ENCODE data around the gene CUL9.

The CUL9 gene

DNA sequence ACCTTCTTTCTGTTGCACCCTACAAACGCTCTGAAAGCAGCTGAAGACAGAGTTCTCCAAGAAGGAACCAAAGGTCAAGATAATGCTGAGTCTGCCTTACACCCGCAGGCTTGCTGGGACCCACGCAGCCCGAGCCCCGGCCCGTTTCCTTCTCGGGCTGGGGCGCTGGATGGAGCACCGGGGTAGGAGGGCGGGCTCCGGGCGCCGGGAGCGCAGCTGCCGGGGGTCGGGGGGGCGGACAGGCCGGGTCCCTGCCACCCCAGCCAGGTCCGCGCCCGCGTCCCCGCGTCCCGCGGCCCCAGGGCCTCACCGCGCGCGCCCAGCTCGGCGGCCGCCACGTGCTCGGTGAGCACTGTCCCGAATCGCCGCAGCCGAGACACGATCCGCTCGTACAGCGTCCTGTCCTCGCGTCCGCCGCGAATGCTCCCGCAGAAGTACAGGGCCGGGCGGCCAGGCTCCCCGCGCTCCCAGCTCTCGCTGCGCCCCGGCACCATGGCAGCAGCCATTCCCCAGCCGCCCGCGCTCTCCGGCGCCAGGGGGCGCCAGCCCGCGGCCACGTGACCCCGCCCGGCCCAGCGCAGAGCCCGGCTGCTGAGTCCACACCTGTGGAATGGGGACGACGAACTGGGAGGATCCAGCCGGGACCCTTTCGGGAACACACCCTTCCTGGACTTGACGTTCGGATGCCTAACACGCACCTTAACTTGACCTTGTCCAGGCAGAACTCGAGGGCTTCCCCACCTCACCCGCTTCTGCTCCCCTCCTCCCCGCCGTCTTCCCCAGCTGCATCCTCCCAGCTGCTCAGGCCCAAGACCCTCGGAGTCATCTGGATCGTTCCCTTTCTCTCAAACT is 47.2 kb downstream of the CUL9 start, which contains the start of gene DNPH1:
TSS of gene DNPH1 (minus strand) at position 531 of the 852 bp plus-strand sequence. CDS start at position 506, 25 bp downstream.
- DNase-seq (ENCODE audit: low read depth, low spot score): no peak

GRCh38 chr6:43229803-43230620 is 48.0 kb downstream of the CUL9 start:
- DNase-seq (ENCODE audit: low read depth, low spot score): no peak

DNA sequence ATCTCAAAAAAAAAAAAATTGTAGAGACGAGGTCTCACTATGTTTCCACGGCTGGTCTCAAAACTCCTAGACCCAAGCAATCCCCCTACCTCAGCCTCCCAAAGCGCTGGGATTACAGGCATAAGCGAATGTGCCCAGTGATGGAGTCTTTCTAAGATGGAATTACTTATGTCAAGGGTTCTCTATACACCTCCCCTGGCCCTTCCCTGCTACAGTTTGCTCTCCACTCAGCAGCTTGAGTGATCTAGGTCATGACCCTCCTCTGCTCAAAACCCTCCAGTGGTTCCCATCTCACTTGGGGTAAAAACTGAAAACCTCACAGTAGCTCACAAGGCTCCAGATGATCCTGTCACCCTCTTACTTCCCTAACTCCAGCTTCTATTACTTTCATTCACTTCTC is 49.1 kb downstream of the CUL9 start:
- no peak for DNase-seq (ENCODE audit: low read depth, low spot score)

DNA sequence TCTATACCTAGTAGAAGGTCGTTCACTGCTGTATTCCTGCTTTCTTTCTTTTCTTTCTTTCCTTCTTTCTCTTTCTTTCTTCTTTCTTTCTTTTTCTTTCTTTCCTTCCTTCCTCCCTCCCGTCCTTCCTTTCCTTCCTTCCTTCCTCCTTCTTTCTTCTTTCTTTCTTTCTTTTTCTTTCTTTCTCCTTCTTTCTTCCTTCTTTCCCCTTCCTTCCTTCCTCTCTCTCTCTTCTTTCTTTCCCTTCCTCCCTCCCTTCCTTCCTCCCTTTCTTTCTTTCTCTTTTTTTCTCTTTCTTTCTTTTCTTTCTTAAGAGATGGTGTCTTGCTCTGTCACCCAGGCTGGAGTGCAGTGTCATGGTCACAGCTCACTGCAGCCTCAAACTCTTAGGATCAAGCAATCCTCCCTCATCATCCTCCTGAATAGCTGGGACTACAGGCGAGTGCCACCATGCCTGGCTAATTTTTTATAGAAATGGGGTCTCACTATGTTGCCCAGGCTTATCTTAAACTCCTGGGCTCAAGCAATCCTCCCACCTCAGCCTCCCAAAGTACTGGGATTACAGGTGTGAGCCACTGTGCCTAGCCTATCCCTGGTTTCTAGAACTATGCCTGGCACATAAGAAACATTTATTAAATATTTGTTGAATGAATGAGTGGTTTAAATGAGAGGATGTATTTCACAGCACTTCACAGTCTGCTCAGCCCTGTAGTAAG is 49.9 kb downstream of the CUL9 start:
- DNase-seq (ENCODE audit: low read depth, low spot score): no peak

- DNase-seq (ENCODE audit: low read depth, low spot score): no peak
Observed at GRCh38 chr6:43235841-43236240, 53.8 kb downstream of the CUL9 start.

DNA sequence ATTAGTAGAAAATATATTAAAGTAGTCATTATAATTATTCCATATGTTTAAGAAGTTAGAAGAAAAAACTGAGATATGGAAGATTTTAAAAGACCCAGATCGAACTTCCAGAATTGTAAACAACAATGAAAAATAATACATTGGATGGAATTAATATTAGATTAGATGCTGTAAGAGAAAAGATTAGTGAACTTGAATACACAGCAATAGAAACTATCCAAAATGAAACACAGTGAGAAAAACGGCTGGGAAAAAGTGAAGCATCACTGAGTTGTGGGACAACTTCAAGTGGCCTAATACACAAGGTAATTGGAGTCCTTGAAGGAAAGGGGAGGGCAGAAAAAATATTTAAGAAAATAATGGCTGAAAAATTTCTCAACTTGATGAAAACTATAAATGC is 57.1 kb downstream of the CUL9 start:
- no peak for DNase-seq (ENCODE audit: low read depth, low spot score)

DNA sequence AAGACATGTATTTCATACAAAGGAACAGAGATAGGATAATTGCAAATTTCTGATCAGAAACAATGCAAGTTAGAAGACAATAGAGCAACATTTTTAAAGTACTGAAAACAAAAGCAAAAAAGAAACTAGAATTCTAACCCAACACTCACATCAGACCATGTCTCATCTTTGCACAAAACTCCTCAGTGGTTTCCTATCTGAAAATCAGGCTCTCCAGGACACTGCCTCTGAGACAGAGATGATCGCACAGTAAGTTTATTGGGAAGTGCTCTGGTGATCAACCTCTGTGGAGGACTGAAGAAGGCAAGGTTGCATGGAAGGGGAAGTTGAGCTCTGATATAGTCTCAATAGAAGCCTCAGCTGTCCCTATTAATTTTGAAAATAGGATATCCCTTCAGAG is 59.0 kb downstream of the CUL9 start:
- DNase-seq (ENCODE audit: low read depth, low spot score): no peak

- no peak for DNase-seq (ENCODE audit: low read depth, low spot score)
Observed at GRCh38 chr6:43241446-43241845, 59.5 kb downstream of the CUL9 start.

DNA sequence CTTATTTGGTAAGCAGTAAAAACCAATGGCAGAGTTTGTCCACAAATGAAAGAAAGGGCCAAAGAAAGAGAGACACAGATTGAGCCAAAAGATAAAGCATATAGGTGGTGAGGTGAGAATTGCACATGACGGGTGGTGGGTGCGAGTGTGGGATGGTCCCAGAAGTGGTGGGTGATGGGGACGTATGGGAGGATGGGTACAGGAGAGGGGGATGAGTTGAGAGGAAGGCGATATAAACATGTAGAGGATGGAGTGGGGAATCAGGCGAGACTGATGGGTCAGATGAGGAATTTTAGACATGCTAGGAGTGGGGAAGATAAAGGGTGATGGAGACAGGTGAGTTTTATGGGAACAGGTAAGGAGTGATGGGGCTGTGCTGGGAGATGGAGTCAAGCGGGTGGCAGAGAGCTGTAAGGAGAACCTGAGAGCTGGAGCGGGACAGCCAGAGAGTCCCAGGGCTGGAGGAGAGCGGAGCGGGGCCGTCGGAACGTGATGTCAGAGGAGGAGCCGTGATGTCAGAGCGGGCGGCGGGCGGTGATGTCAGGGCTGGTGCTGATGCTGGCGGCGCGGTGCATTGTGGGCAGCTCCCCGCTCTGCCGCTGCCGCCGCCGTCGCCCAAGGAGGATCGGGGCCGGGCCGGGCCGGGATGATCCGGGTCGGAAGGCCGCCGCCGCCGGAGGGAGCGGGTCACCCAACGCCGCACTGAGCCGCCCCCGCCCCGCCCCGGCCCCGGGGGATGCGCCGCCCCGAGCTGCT is 61.1 kb downstream of the CUL9 start, which contains the start of gene TTBK1:
TSS of gene TTBK1 (plus strand) at position 574 of the 756 bp plus-strand sequence. CDS start 3,180 bp downstream, outside the sequence.
- DNase-seq (ENCODE audit: low read depth, low spot score): no peak

DNA sequence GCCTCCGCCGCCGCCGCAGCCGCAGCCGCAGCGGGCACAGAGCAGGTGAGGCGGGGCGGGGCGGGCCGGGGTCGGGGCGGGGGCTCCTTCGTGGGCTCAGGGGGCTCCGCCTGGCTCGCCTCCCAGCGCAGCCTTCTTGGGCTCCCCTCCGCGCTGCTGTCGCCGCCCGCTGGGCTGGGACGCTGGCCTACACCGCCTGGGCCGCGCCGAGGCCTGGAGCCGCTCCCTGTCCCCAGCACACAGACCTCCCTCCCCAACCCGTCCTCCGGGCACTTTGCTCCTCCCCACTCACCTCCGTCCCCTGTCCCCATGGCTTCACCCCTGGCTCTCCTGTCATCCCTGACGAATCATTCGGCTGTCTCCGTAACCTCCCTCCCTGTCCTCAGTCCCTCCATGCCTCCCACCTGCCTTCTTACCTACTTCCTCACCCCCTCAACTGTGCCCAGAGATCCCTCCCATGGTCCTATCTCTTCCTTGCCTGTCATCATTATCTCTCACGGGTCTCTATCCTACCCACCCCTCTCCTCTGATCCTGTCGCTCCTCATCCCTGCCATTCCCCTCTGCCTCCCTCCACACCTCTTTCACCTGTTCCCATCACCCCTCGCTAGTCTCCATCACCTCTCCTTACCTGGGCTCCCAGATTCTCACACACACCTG is 61.8 kb downstream of the CUL9 start:
- DNase-seq (ENCODE audit: low read depth, low spot score): no peak

GRCh38 chr6:43246301-43247113 is 64.5 kb downstream of the CUL9 start:
- no peak for DNase-seq (ENCODE audit: low read depth, low spot score)

- no peak for DNase-seq (ENCODE audit: low read depth, low spot score)
Observed at GRCh38 chr6:43247114-43247999, 65.4 kb downstream of the CUL9 start.

DNA sequence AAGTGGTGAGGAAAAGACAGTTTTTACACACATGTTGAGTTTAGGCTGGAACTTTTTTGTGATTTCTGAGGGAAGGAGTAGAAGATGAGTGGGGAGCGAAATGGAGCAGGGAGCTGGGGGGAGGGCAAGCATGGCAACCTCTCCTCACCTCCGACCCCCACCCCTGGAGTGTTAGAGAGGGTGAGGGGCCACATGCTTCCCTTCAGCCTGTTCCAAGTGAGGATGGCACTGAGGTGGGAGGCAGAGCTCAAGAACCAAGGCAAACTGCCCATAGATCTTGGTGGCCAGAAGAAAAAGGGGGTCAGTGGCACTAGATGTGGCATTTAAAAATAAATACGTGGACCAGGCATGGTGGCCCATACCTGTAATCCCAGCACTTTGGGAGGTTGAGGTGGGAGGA is 66.1 kb downstream of the CUL9 start:
- DNase-seq (ENCODE audit: low read depth, low spot score): no peak

DNA sequence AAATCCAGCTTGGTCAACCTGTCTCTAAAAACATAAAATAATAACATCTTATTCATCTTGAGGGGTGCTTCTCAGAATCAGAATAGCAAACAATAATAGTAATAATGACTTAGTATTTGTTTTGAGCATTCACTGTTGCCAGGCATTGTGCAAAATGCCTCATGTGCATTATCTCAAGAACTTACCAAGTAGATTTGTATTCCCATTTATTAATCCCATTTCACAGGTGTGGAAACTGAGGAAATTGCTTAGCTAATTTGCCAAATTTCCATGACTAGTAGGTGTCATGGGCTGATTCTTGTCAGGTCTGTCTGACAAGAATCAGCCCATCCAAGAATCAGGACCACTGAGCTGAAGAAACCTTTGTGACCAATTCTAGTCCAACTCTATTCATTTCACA is 66.8 kb downstream of the CUL9 start:
- DNase-seq (ENCODE audit: low read depth, low spot score): no peak

- no peak for DNase-seq (ENCODE audit: low read depth, low spot score)
Observed at GRCh38 chr6:43250992-43251373, 69.0 kb downstream of the CUL9 start.

DNA sequence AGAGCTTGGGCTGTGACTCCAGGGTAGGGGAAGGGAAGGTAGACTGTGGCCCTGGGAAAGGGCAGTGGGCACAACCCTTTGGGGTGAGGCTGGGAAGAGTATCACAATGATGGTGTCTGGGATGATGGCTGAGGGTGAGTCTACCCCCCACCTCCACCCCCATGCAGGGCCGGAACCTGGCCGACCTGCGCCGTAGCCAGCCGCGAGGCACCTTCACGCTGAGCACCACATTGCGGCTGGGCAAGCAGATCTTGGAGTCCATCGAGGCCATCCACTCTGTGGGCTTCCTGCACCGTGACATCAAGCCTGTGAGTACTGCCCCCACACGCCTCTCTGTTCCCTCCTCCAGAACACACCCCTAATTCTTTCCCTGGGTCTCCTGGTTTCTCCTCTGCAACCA is 71.4 kb downstream of the CUL9 start:
- DNase-seq (ENCODE audit: low read depth, low spot score): no peak

GRCh38 chr6:43254138-43254817 is 72.3 kb downstream of the CUL9 start:
- no peak for DNase-seq (ENCODE audit: low read depth, low spot score)

GRCh38 chr6:43254846-43255245 is 72.8 kb downstream of the CUL9 start:
- no peak for DNase-seq (ENCODE audit: low read depth, low spot score)

All from smooth muscle cell of the brain vasculature (primary cell).